CD4-positive, alpha-beta T cell (primary cell): ENCODE results near the gene LMNTD2. TPM values are rescaled to one million over a fixed set of nuclear protein-coding genes. Genes with fewer than 3 reads are reported as not detected.
A peak's percentile ranks its signal among the peaks of the same experiment; 100 is the strongest.

Experiments
- ATAC-seq: fragments of 200-7000 bp; cut with Tn5 transposase; one replicate; pipeline ENCODE4 v1.10.0; 2022; ENCODE audit warnings: mild to moderate bottlenecking; ENCODE audit not compliant: poor library complexity
- CTCF ChIA-PET: fragments of 350-600 bp; sonication (Branson Sonifier 250); formaldehyde crosslinking; loops from one replicate; lab custom pipeline; 2021; ENCODE audit warnings: antibody characterized with exemption, inconsistent platforms; lab: Charles Lee
- POLR2A ChIA-PET: fragments of 350-600 bp; sonication (Branson Sonifier 250); formaldehyde crosslinking; loops from one replicate; lab custom pipeline; 2021; ENCODE audit warnings: antibody characterized with exemption, inconsistent platforms; lab: Charles Lee
- DNase-seq, 14 experiments: peaks; one replicate each; pipeline ENCODE4 v3.0.0-alpha.2; 2013 to 2020; ENCODE audit warnings: mixed read lengths in 2 of 14
- H3K27ac ChIP-seq, 2 donors: one replicate each; pipeline versions ENCODE4 v1.5.1 to v1.7.0; 2013; ENCODE audit warnings: low read length in 2 of 2, low read depth in 1 of 2, mild to moderate bottlenecking in 1 of 2
- H3K27me3 ChIP-seq, 2 experiments: 1 replicate in 1 of 2; 2 replicates in 1 of 2; pipeline versions ENCODE4 v1.6.1 to v1.7.0; 2013; ENCODE audit warnings: low read length in 2 of 2, control low read depth in 1 of 2, mild to moderate bottlenecking in 1 of 2, moderate library complexity in 1 of 2; ENCODE audit not compliant: insufficient read depth in 2 of 2, control insufficient read depth in 1 of 2
- H3K36me3 ChIP-seq: one replicate; pipeline ENCODE4 v1.6.1; 2013; ENCODE audit warnings: low read length, control low read depth; ENCODE audit not compliant: insufficient read depth
- H3K4me1 ChIP-seq: one replicate; pipeline ENCODE4 v1.6.1; 2013; ENCODE audit warnings: low read length, control low read depth; ENCODE audit not compliant: insufficient read depth
- H3K4me3 ChIP-seq: one replicate; pipeline ENCODE4 v1.5.1; 2013; ENCODE audit warnings: mild to moderate bottlenecking, low read length, moderate library complexity
- H3K9me3 ChIP-seq, 2 experiments: 1 replicate in 1 of 2; 2 replicates in 1 of 2; pipeline versions ENCODE4 v1.6.1 to v1.7.0; 2013; ENCODE audit warnings: low read length in 2 of 2, mild to moderate bottlenecking in 2 of 2, control low read depth in 1 of 2, moderate library complexity in 1 of 2; ENCODE audit not compliant: control insufficient read depth in 1 of 2, insufficient read depth in 1 of 2
- H3K27ac Mint-ChIP-seq: one replicate; pipeline ENCODE4 v1.8.0; 2020; ENCODE audit warnings: mixed read lengths
- H3K27me3 Mint-ChIP-seq: one replicate; pipeline ENCODE4 v1.8.0; 2021; ENCODE audit warnings: mixed read lengths
- H3K36me3 Mint-ChIP-seq: one replicate; pipeline ENCODE4 v1.8.0; 2021; ENCODE audit warnings: low read depth, mixed read lengths
- H3K4me1 Mint-ChIP-seq: one replicate; pipeline ENCODE4 v1.8.0; 2021; ENCODE audit warnings: low read depth, mixed read lengths
- H3K4me3 Mint-ChIP-seq: one replicate; pipeline ENCODE4 v1.8.0; 2020; ENCODE audit warnings: mild to moderate bottlenecking, mixed read lengths
- H3K9me3 Mint-ChIP-seq: one replicate; pipeline ENCODE4 v1.8.0; 2020; ENCODE audit warnings: mixed read lengths
- intact Hi-C, 2 experiments: fragments of 100-400 bp; cut with DNase I in 1 of 2; cut with micrococcal nuclease in 1 of 2; formaldehyde crosslinking; loops; one replicate each; pipeline versions ENCODE4 v1.15.1 to v1.9.0; 2023 to 2025; cut with DNase I, micrococcal nuclease
- total RNA-seq, 174 experiments: library from RNA in 2 of 174; stranded (reverse) in 2 of 174; gene quantifications; one replicate each; pipeline ENCODE4 v1.2.3 and lab custom pipeline; 2021 to 2026
- TF ChIP-seq, protein P1 (sequence below): fragments of 200-600 bp; IDR thresholded peaks from one replicate; pipeline ENCODE4 v1.8.0; 2022; ENCODE audit warnings: antibody characterized with exemption, mild to moderate bottlenecking

The LMNTD2 gene
- total RNA-seq, 2 experiments from 2014 or later: 8.2 to 10.3 TPM

DNA sequence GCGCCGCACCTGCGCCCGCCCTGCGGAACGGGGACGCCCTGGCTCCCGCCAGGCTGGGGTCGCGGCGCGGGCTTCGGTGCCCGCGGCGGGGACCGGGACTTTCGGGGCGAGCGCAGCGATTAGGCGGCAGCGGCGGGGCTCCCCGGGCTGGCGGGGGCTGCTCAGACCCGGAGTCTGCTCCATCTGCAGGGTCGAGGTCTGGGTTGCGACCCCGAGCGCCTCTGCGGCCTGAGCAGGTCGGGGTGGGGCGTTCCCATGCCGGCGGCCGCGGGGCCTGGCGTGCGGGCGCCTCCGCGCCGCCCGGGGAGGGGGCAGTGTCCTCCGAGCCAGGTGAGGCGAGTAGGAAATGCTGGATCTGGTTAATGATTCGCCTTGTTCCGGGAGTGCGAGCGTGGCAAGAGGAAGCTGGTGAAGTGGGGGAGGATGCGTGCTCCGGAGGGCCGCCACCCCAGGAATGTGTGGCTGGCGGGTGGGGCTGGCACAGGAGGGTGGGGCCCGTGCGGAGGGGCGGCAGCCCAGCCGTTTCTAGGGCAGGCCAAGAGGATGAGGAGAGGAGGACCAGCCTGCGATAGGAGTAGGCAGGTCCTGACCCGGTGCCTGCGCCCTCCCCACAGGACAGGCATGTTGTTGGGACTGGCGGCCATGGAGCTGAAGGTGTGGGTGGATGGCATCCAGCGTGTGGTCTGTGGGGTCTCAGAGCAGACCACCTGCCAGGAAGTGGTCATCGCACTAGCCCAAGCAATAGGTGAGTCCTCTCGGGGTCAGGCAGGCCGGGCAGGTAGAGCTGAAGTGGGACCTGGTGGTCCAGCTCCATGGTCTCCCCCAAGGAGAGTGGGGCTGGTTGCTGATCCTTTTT, 838 bp upstream of the LMNTD2 start:
- Mint-ChIP-seq H3K27me3 (no peaks in the 10 kb centered on the region), H3K4me3 (peak overlapping the region; percentile 93), H3K36me3 (peaks cover 9% of the 10 kb centered on the region), H3K27ac (peak overlapping the region; percentile 29), H3K9me3 (no peaks in the 10 kb centered on the region), H3K4me1 (peaks cover 13% of the 10 kb centered on the region)
- TF ChIP-seq, protein P1, sequence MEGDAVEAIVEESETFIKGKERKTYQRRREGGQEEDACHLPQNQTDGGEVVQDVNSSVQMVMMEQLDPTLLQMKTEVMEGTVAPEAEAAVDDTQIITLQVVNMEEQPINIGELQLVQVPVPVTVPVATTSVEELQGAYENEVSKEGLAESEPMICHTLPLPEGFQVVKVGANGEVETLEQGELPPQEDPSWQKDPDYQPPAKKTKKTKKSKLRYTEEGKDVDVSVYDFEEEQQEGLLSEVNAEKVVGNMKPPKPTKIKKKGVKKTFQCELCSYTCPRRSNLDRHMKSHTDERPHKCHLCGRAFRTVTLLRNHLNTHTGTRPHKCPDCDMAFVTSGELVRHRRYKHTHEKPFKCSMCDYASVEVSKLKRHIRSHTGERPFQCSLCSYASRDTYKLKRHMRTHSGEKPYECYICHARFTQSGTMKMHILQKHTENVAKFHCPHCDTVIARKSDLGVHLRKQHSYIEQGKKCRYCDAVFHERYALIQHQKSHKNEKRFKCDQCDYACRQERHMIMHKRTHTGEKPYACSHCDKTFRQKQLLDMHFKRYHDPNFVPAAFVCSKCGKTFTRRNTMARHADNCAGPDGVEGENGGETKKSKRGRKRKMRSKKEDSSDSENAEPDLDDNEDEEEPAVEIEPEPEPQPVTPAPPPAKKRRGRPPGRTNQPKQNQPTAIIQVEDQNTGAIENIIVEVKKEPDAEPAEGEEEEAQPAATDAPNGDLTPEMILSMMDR: no peak
- peak overlapping the region in 1 of 2 donors; percentile 29 for H3K27ac ChIP-seq
- H3K36me3 ChIP-seq: peaks cover 10% of the 10 kb centered on the region
- DNase-seq (peak in 3 of 14 experiments; percentile 36 to 60 (median 47)), ATAC-seq (peak; percentile 34)
- H3K9me3 ChIP-seq: no peaks in the 10 kb centered on the region
- ChIA-PET POLR2A (interaction anchor here (0.9 to 2.1 kb wide), 4 partner anchors 14 to 185 kb away, joined by 3 to 12 read pairs (median 4); partner anchors contain the start of gene PHRF1), CTCF (no interaction called here)
- intact Hi-C loops: loop anchor here (1.0 to 10.0 kb wide), 3 partner anchors 13 to 133 kb away; partner anchors contain the start of genes DEAF1 (in 1 of the 2) and TMEM80 (in 1 of the 2)
- H3K27me3 ChIP-seq: no peaks in the 10 kb centered on the region
- peak overlapping the region; percentile 60 for H3K4me3 ChIP-seq
- H3K4me1 ChIP-seq: peaks cover 36% of the 10 kb centered on the region

DNA sequence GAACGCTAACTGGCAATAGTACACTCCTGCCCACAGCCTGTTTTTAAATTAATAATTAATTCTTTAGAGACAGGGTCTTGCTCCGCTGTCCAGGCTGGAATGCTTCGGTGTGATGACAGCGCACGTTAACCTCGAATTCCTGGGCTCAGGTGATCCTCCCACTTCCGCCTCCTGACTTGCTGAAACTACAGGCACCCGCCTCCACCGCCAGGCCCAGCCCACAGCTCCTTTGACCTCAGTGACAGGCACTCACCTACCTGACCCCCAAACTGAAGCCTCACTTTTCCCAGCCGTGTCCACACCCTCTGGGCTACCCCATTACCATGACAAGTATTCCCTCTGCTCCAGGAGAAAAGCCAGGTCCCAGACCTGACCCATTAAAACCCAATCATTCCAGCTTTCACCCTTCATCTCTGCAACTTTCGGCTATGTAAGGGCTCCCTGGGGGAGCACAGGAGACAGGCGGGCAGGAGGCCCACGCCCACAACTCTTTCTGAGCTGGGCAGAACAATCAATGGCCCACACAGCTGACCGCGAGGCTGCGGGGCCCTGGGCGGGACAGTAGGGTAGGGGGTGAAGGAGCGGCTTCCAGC, 730 bp downstream of the LMNTD2 start:
- DNase-seq: peak in 3 of 14 experiments; percentile 19 to 52 (median 44)
- peaks cover 9% of the 10 kb centered on the region for H3K36me3 Mint-ChIP-seq
- POLR2A ChIA-PET: interaction anchor here (0.8 to 2.2 kb wide), 6 partner anchors 9 to 167 kb away, joined by 3 to 21 read pairs (median 5); partner anchors contain the start of genes DEAF1, PHRF1 and TMEM80

More for the DNA sequence above, 730 bp downstream of the LMNTD2 start:
- Histone ChIP-seq H3K4me1 (peaks cover 39% of the 10 kb centered on the region), H3K36me3 (peaks cover 10% of the 10 kb centered on the region), H3K9me3 (no peaks in the 10 kb centered on the region), H3K27ac (peak overlapping the region; percentile 39 to 78), H3K27me3 (no peaks in the 10 kb centered on the region), H3K4me3 (peak overlapping the region; percentile 58)
- Mint-ChIP-seq H3K4me3 (peak overlapping the region; percentile 85), H3K27me3 (no peaks in the 10 kb centered on the region), H3K9me3 (no peaks in the 10 kb centered on the region), H3K4me1 (peaks cover 13% of the 10 kb centered on the region), H3K27ac (peak overlapping the region; percentile 88)
- intact Hi-C loops: loop anchor here (1.0 to 10.0 kb wide), 4 partner anchors 8 to 135 kb away; partner anchors contain the start of genes DEAF1 (in 1 of the 2) and TMEM80 (in 1 of the 2)
- TF ChIP-seq, protein P1: no peak
- CTCF ChIA-PET: interaction anchor here (0.7 to 1.6 kb wide), 3 partner anchors 9 to 137 kb away, joined by 3 read pairs; no protein-coding TSS in a partner anchor
- no peak for ATAC-seq
